IPS-20b (cell line): ENCODE data around the gene ADPRHL1.
"Not testable (repeated sequence)": the region's sequence is repeated elsewhere in the genome, so short reads cannot be mapped to it uniquely, and the experiment has no call there.

Source experiments
- H3K27ac ChIP-seq: one replicate; pipeline ENCODE4 v1.5.1; 2013; ENCODE audit warnings: low read length
- H3K27me3 ChIP-seq: 2 replicates; pipeline ENCODE4 v1.6.1; 2013; ENCODE audit warnings: mild to moderate bottlenecking, low read length, inconsistent platforms; ENCODE audit not compliant: insufficient read depth
- H3K36me3 ChIP-seq: 2 replicates; pipeline ENCODE4 v1.6.1; 2013; ENCODE audit warnings: low read depth, mild to moderate bottlenecking, inconsistent platforms, low read length, moderate library complexity; ENCODE audit not compliant: insufficient read depth
- H3K4me1 ChIP-seq: 2 replicates; pipeline ENCODE4 v1.6.1; 2013; ENCODE audit warnings: mild to moderate bottlenecking, control low read depth, inconsistent platforms, low read length, moderate library complexity; ENCODE audit not compliant: insufficient read depth
- H3K4me3 ChIP-seq: 2 replicates; pipeline ENCODE4 v1.5.1; 2013; ENCODE audit warnings: mild to moderate bottlenecking, low read length, inconsistent platforms
- H3K9ac ChIP-seq: 2 replicates; pipeline ENCODE4 v1.6.1; 2013; ENCODE audit warnings: low read depth, mild to moderate bottlenecking, inconsistent platforms, low read length, moderate library complexity
- H3K9me3 ChIP-seq: 2 replicates; pipeline ENCODE4 v1.6.1; 2013; ENCODE audit warnings: mild to moderate bottlenecking, low read depth, low read length, inconsistent platforms; ENCODE audit not compliant: insufficient read depth

The ADPRHL1 gene

GRCh38 chr13:113387396-113387795 lies 65.9 kb downstream of the ADPRHL1 start:
- H3K27me3 ChIP-seq: no peaks in the 10 kb centered on the region
- peaks cover 4% of the 10 kb centered on the region; the same call in 1 of the 2 replicates for H3K4me1 ChIP-seq
- H3K9me3 ChIP-seq: peaks cover 62% of the 10 kb centered on the region
- no peak overlapping the region for H3K4me3 ChIP-seq
- H3K36me3 ChIP-seq: no peaks in the 10 kb centered on the region
- no peak overlapping the region for H3K9ac ChIP-seq
- H3K27ac ChIP-seq: no peak overlapping the region

- Histone ChIP-seq H3K36me3 (no peaks in the 10 kb centered on the region), H3K27me3 (no peaks in the 10 kb centered on the region), H3K9ac (no peak overlapping the region), H3K27ac (no peak overlapping the region), H3K9me3 (peaks cover 49% of the 10 kb centered on the region), H3K4me3 (no peak overlapping the region), H3K4me1 (no peaks in the 10 kb centered on the region)
Measured at GRCh38 chr13:113383089-113383488, 70.2 kb downstream of the ADPRHL1 start.

- not testable (repeated sequence) for H3K27ac ChIP-seq, H3K4me1 ChIP-seq, H3K36me3 ChIP-seq, H3K27me3 ChIP-seq, H3K4me3 ChIP-seq, H3K9ac ChIP-seq
- peaks cover 43% of the 10 kb centered on the region for H3K9me3 ChIP-seq
Measured at GRCh38 chr13:113382542-113382941, 70.7 kb downstream of the ADPRHL1 start.

- Histone ChIP-seq H3K27me3 (no peaks in the 10 kb centered on the region), H3K36me3 (no peaks in the 10 kb centered on the region), H3K4me3 (no peak overlapping the region), H3K9me3 (peaks cover 15% of the 10 kb centered on the region), H3K9ac (no peak overlapping the region), H3K27ac (no peak overlapping the region), H3K4me1 (peaks cover 9% of the 10 kb centered on the region; the same call in 1 of the 2 replicates)
Measured at GRCh38 chr13:113378825-113379224, 74.5 kb downstream of the ADPRHL1 start.

GRCh38 chr13:113374511-113375175 lies 78.6 kb downstream of the ADPRHL1 start:
- Histone ChIP-seq H3K4me3 (no peak overlapping the region), H3K9me3 (no peaks in the 10 kb centered on the region), H3K36me3 (no peaks in the 10 kb centered on the region), H3K27me3 (no peaks in the 10 kb centered on the region), H3K9ac (no peak overlapping the region), H3K27ac (no peak overlapping the region), H3K4me1 (peaks cover 9% of the 10 kb centered on the region; the same call in 1 of the 2 replicates)

GRCh38 chr13:113373811-113374485 lies 79.3 kb downstream of the ADPRHL1 start:
- H3K4me1 ChIP-seq: peaks cover 9% of the 10 kb centered on the region; the same call in 1 of the 2 replicates
- H3K9ac ChIP-seq: no peak overlapping the region
- no peaks in the 10 kb centered on the region for H3K36me3 ChIP-seq
- no peaks in the 10 kb centered on the region for H3K27me3 ChIP-seq
- H3K4me3 ChIP-seq: no peak overlapping the region
- no peak overlapping the region for H3K27ac ChIP-seq
- no peaks in the 10 kb centered on the region for H3K9me3 ChIP-seq

GRCh38 chr13:113371701-113372100 lies 81.6 kb downstream of the ADPRHL1 start:
- H3K36me3 ChIP-seq, H3K9ac ChIP-seq, H3K4me1 ChIP-seq, H3K27ac ChIP-seq, H3K9me3 ChIP-seq, H3K4me3 ChIP-seq, H3K27me3 ChIP-seq: not testable (repeated sequence)

GRCh38 chr13:113371061-113371460 lies 82.2 kb downstream of the ADPRHL1 start:
- H3K27me3 ChIP-seq: no peaks in the 10 kb centered on the region
- peaks cover 3% of the 10 kb centered on the region; the same call in 1 of the 2 replicates for H3K4me1 ChIP-seq
- no peaks in the 10 kb centered on the region for H3K9me3 ChIP-seq
- H3K27ac ChIP-seq: no peak overlapping the region
- H3K9ac ChIP-seq: no peak overlapping the region
- H3K4me3 ChIP-seq: no peak overlapping the region
- no peaks in the 10 kb centered on the region for H3K36me3 ChIP-seq

GRCh38 chr13:113369881-113370280 lies 83.4 kb downstream of the ADPRHL1 start:
- no peaks in the 10 kb centered on the region for H3K36me3 ChIP-seq
- no peaks in the 10 kb centered on the region for H3K9me3 ChIP-seq
- no peaks in the 10 kb centered on the region for H3K4me1 ChIP-seq
- no peak overlapping the region for H3K9ac ChIP-seq
- no peaks in the 10 kb centered on the region for H3K27me3 ChIP-seq
- no peak overlapping the region for H3K27ac ChIP-seq
- H3K4me3 ChIP-seq: no peak overlapping the region

- H3K27ac ChIP-seq: no peak overlapping the region
- H3K9me3 ChIP-seq: no peaks in the 10 kb centered on the region
- H3K36me3 ChIP-seq: no peaks in the 10 kb centered on the region
- no peaks in the 10 kb centered on the region; the same call in 1 of the 2 replicates for H3K4me1 ChIP-seq
- no peaks in the 10 kb centered on the region for H3K27me3 ChIP-seq
- H3K4me3 ChIP-seq: no peak overlapping the region
- no peak overlapping the region for H3K9ac ChIP-seq
Measured at GRCh38 chr13:113369189-113369588, 84.1 kb downstream of the ADPRHL1 start.

GRCh38 chr13:113368353-113368752 lies 84.9 kb downstream of the ADPRHL1 start:
- not testable (repeated sequence) for H3K9ac ChIP-seq, H3K4me1 ChIP-seq

GRCh38 chr13:113367771-113368170 lies 85.5 kb downstream of the ADPRHL1 start:
- no peaks in the 10 kb centered on the region for H3K9me3 ChIP-seq
- H3K4me1 ChIP-seq: no peaks in the 10 kb centered on the region; the same call in 1 of the 2 replicates
- H3K9ac ChIP-seq: no peak overlapping the region
- no peak overlapping the region for H3K4me3 ChIP-seq
- H3K27ac ChIP-seq: no peak overlapping the region
- no peaks in the 10 kb centered on the region for H3K27me3 ChIP-seq
- no peaks in the 10 kb centered on the region for H3K36me3 ChIP-seq

More at GRCh38 chr13:113368353-113368752, 84.9 kb downstream of the ADPRHL1 start:
- H3K27me3 ChIP-seq, H3K4me3 ChIP-seq, H3K9me3 ChIP-seq, H3K27ac ChIP-seq, H3K36me3 ChIP-seq: not testable (repeated sequence)
